Measurements from ENCODE around the gene FBXL16.
"Not testable (repeated sequence)": the region's sequence is repeated elsewhere in the genome, so short reads cannot be mapped to it uniquely, and the experiment has no call there.

FBXL16 gene

DNA sequence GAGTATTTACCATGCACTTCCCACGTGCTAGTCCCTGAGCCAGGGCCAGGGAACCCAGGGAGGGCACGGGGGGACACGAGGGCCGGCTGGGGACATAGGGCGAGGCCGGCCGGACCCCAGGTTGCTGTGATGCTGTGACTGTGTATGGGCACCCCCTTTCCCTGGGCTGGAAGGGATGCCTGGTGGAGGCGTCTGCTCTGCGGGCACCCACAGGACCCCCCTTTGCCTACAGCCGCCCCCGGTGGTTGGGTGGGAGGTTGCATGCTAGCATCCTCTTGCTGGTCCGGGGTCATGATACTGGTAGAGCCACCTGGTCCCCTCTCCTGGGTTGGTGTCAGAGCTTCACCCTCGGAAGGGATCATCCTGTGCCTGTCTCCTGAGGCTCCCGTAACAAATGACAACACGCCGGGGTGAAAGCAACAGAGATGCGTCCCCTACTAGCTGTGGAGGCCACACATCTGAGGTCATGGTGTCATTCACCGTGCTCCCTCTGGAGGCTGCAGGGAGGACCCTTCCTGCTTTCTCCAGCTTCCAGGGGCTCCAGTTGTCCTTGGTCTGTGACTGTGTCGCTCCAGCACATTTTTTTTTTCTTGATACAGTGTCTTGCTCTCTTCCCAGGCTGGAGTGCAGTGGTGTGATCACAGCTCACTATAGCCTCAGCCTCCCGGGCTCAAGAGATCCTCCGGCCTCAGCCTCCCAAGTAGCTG, 38.3 kb upstream of the FBXL16 start:
- Histone ChIP-seq H3K27me3 (ENCODE audit: control insufficient read depth, insufficient read depth, low read length) (no peaks in the 10 kb centered on the region), H3K4me3 (ENCODE audit: low read depth, low read length) (no peak overlapping the region), H3K9ac (ENCODE audit: low read length) (no peak overlapping the region), H3K4me1 (ENCODE audit: control insufficient read depth, insufficient read depth, low read length) (peaks cover 4% of the 10 kb centered on the region; the same call in 1 of the 2 replicates), H3K9me3 (ENCODE audit: control insufficient read depth, insufficient read depth, low read depth, low read length) (no peaks in the 10 kb centered on the region), H3K36me3 (ENCODE audit: control insufficient read depth, insufficient read depth, low read length) (no peaks in the 10 kb centered on the region), H3K27ac (ENCODE audit: low read depth, low read length) (no peak overlapping the region)

DNA sequence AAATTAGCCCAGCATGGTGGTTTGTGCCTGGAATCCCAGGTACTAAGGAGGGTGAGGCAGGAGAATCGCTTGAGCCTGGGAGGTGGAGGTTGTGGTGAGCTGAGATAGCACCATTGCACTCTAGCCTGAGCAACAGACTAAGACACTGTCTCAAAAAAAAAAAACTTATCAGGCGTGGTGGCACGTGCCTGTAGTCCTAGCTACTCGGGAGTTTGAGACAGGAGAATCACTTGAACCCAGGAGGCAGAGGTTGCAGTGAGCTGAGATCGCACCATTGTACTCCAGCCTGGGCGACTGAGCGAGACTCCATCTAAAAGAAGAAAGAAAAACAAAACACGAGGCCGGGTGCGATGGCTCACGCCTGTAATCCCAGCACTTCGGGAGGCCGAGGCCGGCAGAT, 37.3 kb upstream of the FBXL16 start:
- not testable (repeated sequence) for H3K36me3 ChIP-seq (ENCODE audit: control insufficient read depth, insufficient read depth, low read length); H3K4me3 ChIP-seq (ENCODE audit: low read depth, low read length); H3K27ac ChIP-seq (ENCODE audit: low read depth, low read length); H3K9ac ChIP-seq (ENCODE audit: low read length); H3K4me1 ChIP-seq (ENCODE audit: control insufficient read depth, insufficient read depth, low read length); H3K9me3 ChIP-seq (ENCODE audit: control insufficient read depth, insufficient read depth, low read depth, low read length); H3K27me3 ChIP-seq (ENCODE audit: control insufficient read depth, insufficient read depth, low read length)

DNA sequence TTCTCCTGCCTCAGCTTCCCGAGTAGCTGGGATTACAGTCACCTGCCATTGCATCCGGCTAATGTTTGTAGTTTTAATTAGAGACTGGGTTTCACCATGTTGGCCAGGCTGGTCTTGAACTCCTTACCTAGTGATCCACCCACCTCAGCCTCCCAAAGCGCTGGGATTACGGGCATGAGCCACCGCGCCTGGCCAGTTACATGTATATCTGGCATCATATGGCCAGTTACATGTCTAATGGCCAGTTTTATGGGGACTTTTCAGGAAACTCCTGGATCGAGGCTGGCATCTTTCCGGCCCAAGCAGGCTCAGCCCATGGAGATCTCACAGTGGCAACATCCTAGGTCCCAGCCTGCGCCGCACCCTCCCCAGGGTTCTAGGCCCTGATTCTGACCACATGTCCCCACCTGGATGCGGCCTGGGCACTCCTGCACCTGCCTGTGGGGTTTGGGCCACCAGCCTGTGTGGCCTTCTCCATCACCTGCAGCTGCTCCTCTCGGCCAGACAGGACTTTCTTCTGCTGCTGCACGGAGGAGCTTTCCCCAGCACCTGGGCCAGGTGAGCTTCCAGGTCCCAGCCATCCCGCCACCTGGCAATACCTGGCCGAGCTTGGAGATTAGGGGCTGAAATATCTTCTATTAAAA, 36.5 kb upstream of the FBXL16 start:
- no peak overlapping the region for H3K27ac ChIP-seq (ENCODE audit: low read depth, low read length)
- no peak overlapping the region for H3K9ac ChIP-seq (ENCODE audit: low read length)

DNA sequence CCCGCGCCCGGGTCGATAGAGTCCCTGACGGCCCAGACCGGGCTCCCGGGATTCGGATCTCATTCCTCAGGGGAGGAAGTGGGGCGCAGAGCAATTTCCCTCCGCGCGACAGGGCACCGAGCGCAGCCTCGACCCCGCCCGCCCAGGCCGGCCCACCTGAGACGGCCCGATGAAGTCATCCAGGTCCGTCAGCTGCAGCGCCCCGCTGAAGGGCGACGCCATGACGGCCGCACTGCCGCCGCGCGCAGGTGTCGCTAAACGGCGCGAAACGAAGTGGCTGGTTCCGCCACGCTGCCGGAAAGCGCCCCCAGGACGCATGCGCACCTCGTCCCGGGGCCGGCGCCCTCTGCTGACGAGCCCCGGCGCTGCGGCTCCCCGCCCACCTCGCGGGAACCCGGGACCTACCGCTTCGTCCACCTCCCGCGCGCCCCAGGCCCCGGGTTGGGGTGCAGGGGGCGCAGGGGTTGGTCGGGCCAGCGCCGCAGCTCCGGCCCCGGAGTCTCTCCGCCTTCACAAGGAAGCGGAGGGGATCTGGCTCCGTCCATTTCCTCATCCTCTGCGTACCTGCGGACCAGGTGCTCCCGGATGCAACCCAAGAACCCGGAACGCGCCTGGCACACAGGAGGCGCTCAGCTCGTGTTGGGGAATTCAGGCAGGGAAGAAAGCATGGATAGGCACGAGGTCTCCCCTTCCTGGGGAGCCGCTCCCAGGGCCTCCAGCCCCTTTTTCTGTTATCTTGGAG, 35.3 kb upstream of the FBXL16 start, which contains the start of gene CIAO3:
Gene CIAO3, minus strand, starts transcription at position 234 of the 742 bp plus-strand sequence. Its CDS starts 12 bp downstream, at position 222.
- Histone ChIP-seq H3K36me3 (ENCODE audit: control insufficient read depth, insufficient read depth, low read length) (peaks cover 14% of the 10 kb centered on the region), H3K4me3 (ENCODE audit: low read depth, low read length) (peak within 1 kb of the TSS; percentile 97), H3K27ac (ENCODE audit: low read depth, low read length) (peak within 1 kb of the TSS; percentile 87), H3K9ac (ENCODE audit: low read length) (peak within 1 kb of the TSS; percentile 83), H3K27me3 (ENCODE audit: control insufficient read depth, insufficient read depth, low read length) (no peaks in the 10 kb centered on the region), H3K4me1 (ENCODE audit: control insufficient read depth, insufficient read depth, low read length) (peaks cover 11% of the 10 kb centered on the region), H3K9me3 (ENCODE audit: control insufficient read depth, insufficient read depth, low read depth, low read length) (no peaks in the 10 kb centered on the region)

More for the DNA sequence above, 36.5 kb upstream of the FBXL16 start:
- peaks cover 11% of the 10 kb centered on the region for H3K4me1 ChIP-seq (ENCODE audit: control insufficient read depth, insufficient read depth, low read length)
- H3K36me3 ChIP-seq (ENCODE audit: control insufficient read depth, insufficient read depth, low read length): peaks cover 4% of the 10 kb centered on the region; the same call in 1 of the 2 replicates
- H3K9me3 ChIP-seq (ENCODE audit: control insufficient read depth, insufficient read depth, low read depth, low read length): no peaks in the 10 kb centered on the region
- H3K27me3 ChIP-seq (ENCODE audit: control insufficient read depth, insufficient read depth, low read length): no peaks in the 10 kb centered on the region
- H3K4me3 ChIP-seq (ENCODE audit: low read depth, low read length): no peak overlapping the region

DNA sequence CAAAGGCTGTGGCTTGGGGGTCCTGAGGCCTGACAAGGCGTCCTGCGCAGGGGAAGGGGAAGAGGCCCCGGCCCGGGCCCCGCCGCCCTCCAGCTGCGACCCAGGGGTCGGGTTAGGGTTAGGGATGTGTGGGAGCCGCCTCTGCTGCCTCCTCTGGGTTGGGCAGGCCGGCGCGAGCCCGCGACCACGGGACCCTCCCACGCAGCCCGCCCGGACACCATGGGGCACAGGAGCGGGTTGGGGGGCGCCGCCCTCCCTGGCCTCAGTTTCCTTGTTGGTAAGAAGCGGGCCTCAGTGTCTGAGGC, 34.8 kb upstream of the FBXL16 start:
- Histone ChIP-seq H3K4me3 (ENCODE audit: low read depth, low read length) (peak overlapping the region; percentile 97), H3K27ac (ENCODE audit: low read depth, low read length) (peak overlapping the region; percentile 82), H3K9me3 (ENCODE audit: control insufficient read depth, insufficient read depth, low read depth, low read length) (no peaks in the 10 kb centered on the region), H3K4me1 (ENCODE audit: control insufficient read depth, insufficient read depth, low read length) (peaks cover 11% of the 10 kb centered on the region), H3K27me3 (ENCODE audit: control insufficient read depth, insufficient read depth, low read length) (no peaks in the 10 kb centered on the region), H3K36me3 (ENCODE audit: control insufficient read depth, insufficient read depth, low read length) (peaks cover 19% of the 10 kb centered on the region), H3K9ac (ENCODE audit: low read length) (peak overlapping the region; percentile 56)

DNA sequence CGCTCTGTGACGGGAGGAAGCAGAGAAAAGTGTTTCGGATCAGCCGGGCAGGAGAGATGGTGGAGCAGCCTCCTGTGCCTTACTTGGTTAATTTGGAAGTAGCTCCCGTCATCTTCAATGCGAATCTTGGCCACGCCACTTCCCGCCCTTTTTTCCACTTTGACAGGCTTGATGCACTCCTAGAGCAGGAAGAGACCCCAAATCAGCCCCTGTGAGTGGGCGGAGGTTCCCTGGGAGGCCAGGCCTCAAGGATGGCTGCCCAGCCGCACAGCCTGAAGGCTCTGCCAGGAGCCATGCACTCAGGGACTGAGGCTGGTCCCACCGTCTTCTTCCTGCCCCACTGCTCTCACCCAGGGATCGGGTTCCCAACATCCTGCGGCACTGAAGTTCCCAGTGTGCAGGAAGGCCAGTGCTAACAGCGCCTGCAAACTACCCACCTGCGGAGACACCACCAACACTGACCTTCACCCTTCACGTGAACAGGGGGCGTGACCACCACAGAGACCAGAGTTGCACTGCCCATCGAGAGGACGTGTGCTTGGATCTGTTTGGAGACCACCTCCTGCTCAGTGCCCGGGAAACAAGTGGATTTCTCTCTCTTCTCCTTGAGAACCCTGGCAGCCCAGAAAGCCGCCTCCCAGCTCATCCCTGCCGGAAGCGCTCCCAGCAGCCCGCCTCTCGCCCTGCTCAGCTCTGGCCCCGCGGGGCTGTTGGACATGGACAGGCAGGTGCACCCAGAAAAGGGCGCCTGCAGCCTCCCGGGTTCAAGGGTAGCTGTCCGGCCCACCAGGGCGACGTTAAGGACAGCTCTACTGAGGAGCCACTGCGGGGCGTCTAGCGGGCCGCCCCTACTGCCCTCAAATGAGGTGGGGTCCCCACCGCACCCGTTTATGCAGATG, 34.2 kb upstream of the FBXL16 start:
- Histone ChIP-seq H3K36me3 (ENCODE audit: control insufficient read depth, insufficient read depth, low read length) (peaks cover 25% of the 10 kb centered on the region), H3K4me3 (ENCODE audit: low read depth, low read length) (peak overlapping the region; percentile 97), H3K9me3 (ENCODE audit: control insufficient read depth, insufficient read depth, low read depth, low read length) (no peaks in the 10 kb centered on the region), H3K27ac (ENCODE audit: low read depth, low read length) (no peak overlapping the region), H3K9ac (ENCODE audit: low read length) (peak overlapping the region; percentile 56), H3K4me1 (ENCODE audit: control insufficient read depth, insufficient read depth, low read length) (peaks cover 11% of the 10 kb centered on the region), H3K27me3 (ENCODE audit: control insufficient read depth, insufficient read depth, low read length) (no peaks in the 10 kb centered on the region)

DNA sequence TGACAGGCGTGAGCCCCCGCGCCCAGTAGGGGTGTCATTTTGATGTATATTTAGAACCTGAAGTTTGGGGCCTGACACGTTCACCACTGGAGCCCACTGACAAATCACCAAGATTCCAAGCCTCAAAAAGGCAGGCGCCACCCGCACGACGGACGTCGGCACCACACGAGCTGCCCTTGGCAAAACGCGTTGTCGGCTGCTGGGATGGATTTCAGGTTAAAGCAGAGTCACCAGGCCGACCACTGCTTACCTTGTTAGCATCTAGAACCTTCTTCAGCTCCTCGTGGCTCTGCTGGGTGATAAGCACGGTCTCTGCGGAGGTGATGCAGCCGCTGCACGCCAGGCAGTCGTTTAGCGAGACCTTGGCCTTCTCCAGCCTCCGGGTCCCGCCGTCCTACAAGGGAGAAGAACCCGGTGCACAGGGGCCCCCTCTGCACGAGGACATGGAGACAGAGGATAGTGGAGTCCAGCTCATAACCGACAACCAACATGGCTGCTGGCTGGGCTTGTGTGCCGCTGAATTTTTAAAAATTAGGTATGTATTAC, 31.4 kb upstream of the FBXL16 start:
- Histone ChIP-seq H3K9ac (ENCODE audit: low read length) (peak overlapping the region; percentile 6), H3K27ac (ENCODE audit: low read depth, low read length) (no peak overlapping the region), H3K9me3 (ENCODE audit: control insufficient read depth, insufficient read depth, low read depth, low read length) (no peaks in the 10 kb centered on the region), H3K4me1 (ENCODE audit: control insufficient read depth, insufficient read depth, low read length) (peaks cover 11% of the 10 kb centered on the region), H3K27me3 (ENCODE audit: control insufficient read depth, insufficient read depth, low read length) (no peaks in the 10 kb centered on the region), H3K4me3 (ENCODE audit: low read depth, low read length) (no peak overlapping the region; the same call in 1 of the 2 replicates), H3K36me3 (ENCODE audit: control insufficient read depth, insufficient read depth, low read length) (peaks cover 41% of the 10 kb centered on the region)

DNA sequence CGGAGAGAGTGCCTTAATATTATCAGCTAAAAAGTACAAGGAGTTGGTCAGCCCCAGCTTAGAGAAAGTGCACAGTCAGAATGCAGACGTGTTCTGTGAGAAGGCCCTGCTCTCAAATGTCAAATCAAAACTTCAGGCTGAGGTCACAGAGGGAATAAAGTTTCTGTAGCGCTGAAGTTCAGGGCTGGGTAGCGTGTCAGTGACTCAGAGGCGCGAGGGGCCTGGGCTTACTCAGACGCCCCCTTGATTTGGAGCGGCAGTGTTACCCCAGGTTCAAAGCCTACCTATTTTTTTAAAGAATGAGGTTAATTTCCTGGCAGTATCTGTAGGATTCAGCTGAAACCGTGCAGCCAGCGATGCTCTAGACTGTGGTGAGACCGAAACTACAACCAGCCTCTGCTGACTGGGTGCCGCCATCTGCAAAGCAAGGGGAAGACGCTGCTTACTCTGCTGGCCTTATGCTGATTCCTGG, 30.4 kb upstream of the FBXL16 start:
- no peak overlapping the region for H3K27ac ChIP-seq (ENCODE audit: low read depth, low read length)
- peaks cover 43% of the 10 kb centered on the region for H3K36me3 ChIP-seq (ENCODE audit: control insufficient read depth, insufficient read depth, low read length)
- no peak overlapping the region for H3K4me3 ChIP-seq (ENCODE audit: low read depth, low read length)
- no peaks in the 10 kb centered on the region for H3K27me3 ChIP-seq (ENCODE audit: control insufficient read depth, insufficient read depth, low read length)
- H3K4me1 ChIP-seq (ENCODE audit: control insufficient read depth, insufficient read depth, low read length): peaks cover 11% of the 10 kb centered on the region
- no peaks in the 10 kb centered on the region for H3K9me3 ChIP-seq (ENCODE audit: control insufficient read depth, insufficient read depth, low read depth, low read length)
- H3K9ac ChIP-seq (ENCODE audit: low read length): no peak overlapping the region

DNA sequence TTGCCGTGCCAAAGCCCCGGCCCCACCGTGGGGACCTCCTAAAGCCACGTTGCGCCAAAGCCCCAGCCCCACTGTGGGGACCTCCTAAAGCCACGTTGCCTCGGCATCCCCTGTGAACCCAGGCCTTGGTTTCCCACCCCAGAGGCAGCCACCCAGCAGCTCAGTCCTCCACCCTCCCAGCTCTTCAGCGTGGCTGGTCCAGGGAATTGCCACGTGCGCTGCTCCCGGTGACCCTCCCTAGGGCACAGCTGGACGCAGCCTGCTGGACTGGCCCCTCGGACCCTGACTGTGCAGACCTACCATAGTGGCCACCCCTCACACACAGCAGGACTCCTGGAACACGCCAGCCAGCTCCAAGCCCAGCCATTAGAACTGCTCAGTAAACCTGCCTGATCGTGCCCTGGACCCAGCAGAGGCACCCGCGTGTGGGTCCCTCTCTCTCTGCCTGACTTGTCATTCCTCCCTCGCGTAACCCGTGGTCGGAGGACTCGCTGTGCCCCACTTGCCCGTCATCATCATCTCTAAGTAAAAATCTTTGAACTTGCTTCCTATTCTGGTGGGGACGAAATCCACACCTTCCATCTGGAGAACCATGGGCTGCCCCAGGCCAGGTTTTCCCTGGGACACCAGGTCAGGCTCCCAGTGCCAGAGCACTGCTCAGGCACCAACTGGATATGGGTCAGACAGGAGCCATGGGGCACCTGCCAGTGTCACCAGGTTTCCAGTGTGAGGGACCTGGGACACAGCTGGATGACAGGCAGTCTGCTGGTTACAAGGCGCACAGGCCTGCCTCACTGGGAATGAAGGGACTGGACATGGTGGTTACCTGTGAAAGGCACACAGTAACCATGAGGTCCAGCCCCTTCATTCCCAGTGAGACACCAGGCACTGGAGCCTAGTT, 29.6 kb upstream of the FBXL16 start:
- Histone ChIP-seq H3K4me1 (ENCODE audit: control insufficient read depth, insufficient read depth, low read length) (peaks cover 11% of the 10 kb centered on the region), H3K36me3 (ENCODE audit: control insufficient read depth, insufficient read depth, low read length) (peaks cover 50% of the 10 kb centered on the region), H3K9me3 (ENCODE audit: control insufficient read depth, insufficient read depth, low read depth, low read length) (no peaks in the 10 kb centered on the region), H3K27ac (ENCODE audit: low read depth, low read length) (no peak overlapping the region), H3K4me3 (ENCODE audit: low read depth, low read length) (no peak overlapping the region), H3K27me3 (ENCODE audit: control insufficient read depth, insufficient read depth, low read length) (no peaks in the 10 kb centered on the region), H3K9ac (ENCODE audit: low read length) (no peak overlapping the region)

Data from HUES6 (cell line).